T1000 (cell line): ENCODE data around the gene IL31RA.
A peak's percentile ranks its signal among the peaks of the same experiment; 100 is the strongest.

Experiments used
- DNase-seq: peaks from one replicate; lab custom pipeline; 2025; ENCODE audit warnings: mixed read lengths; lab: John Stamatoyannopoulos, UW

Gene IL31RA

DNA sequence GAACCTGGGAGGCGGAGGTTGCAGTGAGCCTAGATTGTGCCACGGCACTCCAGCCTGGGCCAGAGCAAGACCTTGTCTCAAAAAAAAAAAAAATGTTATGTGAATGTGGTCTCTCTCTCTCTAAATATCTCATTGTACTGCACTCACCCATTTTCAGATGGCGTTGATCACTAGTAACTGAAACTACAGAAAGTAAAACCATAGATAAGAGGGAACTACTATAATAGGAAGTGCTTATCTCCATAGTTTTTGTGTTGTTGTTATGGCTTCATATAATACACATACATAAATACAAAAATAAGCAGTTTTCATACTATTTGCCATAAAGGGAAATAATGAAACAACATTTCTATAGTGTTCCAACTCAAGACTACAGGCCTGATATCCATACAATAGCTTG is 9.1 kb downstream of the IL31RA start:
- no peak for DNase-seq

DNA sequence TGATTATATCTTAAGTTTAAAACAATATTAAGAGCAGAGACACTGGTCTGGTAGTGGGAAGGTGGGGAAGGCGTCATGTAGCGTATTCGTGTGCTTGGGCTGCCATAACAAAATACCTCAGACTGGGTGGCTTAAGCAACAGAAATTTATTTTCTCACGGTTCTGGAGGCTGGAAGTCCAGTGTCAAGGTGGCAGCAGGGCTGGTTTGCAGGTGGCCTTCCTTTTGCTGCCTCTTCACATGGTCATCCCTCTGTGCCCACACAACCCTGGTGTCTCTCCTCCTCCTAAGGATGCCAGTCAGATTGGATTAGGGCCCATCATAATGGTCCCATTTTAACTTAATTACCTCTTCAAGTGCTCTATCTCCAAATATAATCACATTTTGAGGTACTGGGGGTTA is 9.6 kb downstream of the IL31RA start:
- DNase-seq, result no peak

DNA sequence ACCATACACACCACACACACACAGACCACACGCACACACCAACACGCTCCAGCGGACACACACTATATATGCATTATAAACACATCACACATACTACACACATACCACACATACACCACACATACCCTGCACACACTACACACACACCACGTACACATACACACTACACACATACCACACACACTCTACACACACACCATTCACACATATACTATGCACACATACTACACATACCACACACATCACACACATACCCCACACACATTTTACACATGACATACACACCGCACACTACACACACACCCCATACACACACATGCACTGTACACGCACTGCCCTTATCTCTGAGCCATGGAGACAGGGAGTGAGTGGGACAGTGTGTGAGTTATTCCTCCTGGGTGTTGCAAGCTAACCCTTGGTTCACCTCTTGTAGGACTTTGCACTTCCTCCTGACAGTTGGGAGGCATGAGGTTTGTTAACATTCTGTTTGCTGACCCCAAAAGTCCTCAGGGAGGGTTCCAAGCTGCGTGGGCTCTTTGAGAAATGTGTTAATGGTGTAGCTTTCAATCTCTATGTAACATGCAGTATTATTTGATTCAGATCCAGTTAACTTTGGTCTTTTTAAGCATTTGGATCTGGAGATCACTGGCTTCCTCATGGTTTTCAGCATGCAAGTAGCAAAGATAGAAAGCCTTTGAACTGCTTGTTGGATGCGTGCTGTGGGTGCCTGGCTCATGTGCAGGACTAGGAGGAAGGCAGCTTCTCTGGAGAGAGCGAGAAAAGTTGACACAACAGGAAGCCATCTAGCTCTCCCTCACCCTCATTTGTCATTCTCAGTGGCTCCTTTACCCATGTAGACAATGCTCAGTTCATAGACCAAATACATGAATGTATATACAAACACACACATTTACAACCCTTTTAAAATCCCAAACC is 13.7 kb downstream of the IL31RA start:
- DNase-seq, result no peak

- no peak for DNase-seq
Measured at GRCh38 chr5:55865831-55866230, 14.7 kb downstream of the IL31RA start.

- DNase-seq, result no peak
Measured at GRCh38 chr5:55866485-55866884, 15.3 kb downstream of the IL31RA start.

GRCh38 chr5:55866934-55867333 is 15.8 kb downstream of the IL31RA start:
- DNase-seq, result no peak

- peak; percentile 81 for DNase-seq
Measured at GRCh38 chr5:55868846-55869245, 17.7 kb downstream of the IL31RA start.

GRCh38 chr5:55869847-55870246 is 18.7 kb downstream of the IL31RA start:
- DNase-seq, result no peak

GRCh38 chr5:55873234-55873633 is 22.1 kb downstream of the IL31RA start:
- no peak for DNase-seq

GRCh38 chr5:55877655-55878054 is 26.5 kb downstream of the IL31RA start:
- no peak for DNase-seq

DNA sequence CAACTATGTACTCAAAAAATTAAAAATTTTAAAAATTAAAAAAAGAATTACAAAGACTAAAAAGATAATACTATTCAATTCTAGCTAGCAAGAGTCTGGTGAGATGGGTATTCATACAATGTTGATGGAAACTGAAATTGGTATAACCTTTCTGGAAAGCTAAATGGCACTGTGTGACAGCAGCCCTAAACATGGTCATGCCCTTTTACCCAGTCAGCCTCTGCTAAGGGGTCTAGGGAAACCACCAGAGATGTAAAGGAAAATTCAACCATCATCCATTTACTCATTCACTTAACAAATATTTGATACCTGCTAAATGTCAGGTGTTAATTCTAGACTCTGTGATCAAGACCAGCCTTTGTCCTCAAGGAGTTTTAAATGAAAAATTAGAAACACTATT is 29.3 kb downstream of the IL31RA start:
- no peak for DNase-seq

DNA sequence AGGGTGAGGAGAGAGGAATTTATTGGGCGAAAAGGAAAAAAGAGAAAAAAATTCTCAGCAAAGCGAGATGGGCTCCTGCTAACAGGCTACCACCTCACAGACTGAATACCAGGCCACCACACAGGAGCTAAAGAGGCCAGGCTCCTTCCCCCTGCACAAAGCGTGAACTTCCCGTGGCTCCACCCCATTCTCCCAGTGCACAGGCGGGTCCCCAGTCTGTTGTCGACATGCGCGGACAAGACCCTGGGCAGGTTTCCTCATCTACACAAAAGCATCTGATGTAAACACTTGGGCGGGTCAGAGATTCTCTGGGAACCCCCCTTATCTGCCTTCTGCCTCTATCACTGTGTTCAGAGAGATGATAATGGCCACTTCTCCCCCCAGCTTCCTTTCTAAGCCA is 34.2 kb downstream of the IL31RA start:
- DNase-seq, result no peak

- no peak for DNase-seq
Measured at GRCh38 chr5:55888205-55888604, 37.0 kb downstream of the IL31RA start.

DNA sequence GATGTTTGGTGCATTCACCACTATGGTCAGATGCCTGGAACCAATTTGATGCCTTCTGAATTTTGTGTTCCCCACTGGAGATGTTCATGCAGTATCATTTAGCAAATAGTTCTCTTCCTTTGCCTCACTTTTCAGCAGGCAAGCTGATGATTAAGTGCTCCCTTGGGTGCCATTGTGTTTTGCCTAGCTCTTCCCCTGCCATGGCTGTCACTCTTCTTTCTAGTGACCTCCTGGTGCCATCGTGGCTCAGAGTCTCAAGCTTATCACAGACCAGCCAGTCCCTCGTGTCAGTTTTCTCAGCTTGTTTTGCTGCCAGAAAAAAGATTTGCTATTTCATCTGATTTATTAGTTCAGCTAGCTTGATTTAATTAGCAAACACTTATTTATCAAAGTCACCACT is 41.3 kb downstream of the IL31RA start:
- no peak for DNase-seq

DNA sequence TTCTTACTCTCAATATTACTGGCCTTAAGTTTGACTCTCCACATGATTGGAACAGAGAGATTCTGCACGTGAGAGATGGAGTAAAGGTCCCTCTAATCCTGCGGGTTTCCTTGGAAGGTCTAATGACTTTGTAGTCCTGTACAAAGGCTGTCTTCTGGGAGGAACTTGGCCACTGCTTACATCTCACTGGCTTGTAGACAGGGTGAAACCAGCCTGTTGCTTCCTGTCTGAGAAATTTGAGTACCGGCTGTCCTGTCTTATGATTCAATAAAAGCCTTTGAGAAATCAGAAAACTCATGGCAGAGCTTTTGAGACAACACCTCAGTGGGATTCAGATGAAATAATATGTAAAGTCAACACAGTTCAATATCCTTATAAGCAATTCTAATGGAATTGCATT is 43.0 kb downstream of the IL31RA start:
- no peak for DNase-seq

- DNase-seq, result no peak
Measured at GRCh38 chr5:55895346-55895745, 44.2 kb downstream of the IL31RA start.

DNA sequence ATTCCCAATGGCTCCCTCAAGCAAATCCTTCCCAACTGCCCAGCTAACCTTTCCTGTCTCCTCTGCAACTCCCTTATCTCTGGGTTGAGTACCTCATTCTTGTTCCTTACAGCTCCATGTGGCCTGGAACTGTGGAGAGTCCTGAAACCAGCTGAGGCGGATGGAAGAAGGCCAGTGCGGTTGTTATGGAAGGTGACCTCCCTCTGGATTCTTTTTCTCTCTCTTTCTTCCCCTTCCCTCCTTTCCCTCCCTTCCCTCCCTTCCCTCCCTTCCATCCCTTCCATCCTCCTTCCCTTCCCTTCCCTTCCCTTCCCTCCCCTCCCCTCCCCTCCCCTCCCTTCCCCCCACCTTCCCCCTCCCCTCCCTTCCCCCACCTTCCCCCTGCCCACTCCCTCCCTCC is 45.1 kb downstream of the IL31RA start:
- DNase-seq, result no peak

DNA sequence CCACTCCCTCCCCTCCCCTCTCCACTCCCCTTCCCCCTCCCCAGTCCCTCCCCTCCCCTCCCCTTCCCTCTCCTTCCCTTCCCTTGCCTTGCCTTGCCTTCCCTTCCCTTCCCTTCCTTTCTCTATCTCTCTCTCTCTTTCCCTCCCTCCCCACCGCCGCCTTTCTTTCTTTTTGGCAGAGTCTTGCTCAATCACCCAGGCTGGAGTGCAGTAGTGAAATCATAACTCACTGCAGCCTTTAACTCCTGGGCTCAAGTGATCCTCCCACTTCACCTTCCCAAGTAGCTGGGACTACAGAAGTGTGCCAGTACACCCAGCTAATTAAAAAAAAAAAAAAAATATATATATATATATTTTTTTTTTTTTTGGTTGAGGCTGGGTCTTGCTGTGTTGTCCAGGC is 45.5 kb downstream of the IL31RA start:
- DNase-seq, result no peak

GRCh38 chr5:55897206-55897894 is 46.2 kb downstream of the IL31RA start:
- no peak for DNase-seq

- peak; percentile 4 for DNase-seq
Measured at GRCh38 chr5:55897905-55898304, 46.7 kb downstream of the IL31RA start.

DNA sequence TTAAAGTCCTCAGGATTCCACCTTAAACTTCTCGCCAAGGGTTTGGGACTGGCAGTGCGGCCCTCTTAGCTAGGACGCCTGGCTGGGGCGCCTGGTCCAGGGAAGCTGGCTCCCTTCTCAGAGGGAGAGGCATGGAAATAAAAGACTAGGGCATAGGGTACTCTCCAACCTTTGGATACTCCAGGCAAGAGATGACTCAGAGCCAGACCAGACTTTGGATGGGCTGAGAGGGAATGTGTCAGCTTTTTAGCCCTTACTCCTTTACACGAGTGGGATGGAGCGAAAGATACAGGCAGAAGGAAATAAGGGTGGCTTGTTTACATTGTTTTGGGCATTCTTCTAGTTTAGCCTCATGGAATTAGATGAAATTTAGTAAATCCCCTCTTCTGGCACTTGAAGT is 48.2 kb downstream of the IL31RA start:
- DNase-seq, result no peak

- DNase-seq, result no peak
Measured at GRCh38 chr5:55900068-55900467, 48.9 kb downstream of the IL31RA start.

DNA sequence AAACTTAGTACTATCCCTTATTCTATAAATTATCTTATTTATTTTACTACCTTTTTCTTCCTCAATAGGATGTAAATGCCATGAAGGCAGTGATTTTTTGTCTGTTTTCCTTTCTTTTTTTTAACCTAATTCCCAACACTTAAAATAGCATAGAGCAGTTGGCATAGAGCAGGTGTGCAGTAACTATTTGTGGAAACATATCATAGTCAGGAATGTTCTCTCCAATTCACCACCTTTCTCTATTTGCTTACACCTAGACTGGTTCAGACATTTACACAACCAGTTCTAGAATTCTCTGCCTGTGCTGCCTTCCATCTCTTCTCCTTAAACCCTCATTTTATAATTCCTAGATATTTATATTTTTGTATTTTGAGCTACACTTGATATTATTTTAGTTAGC is 49.6 kb downstream of the IL31RA start:
- DNase-seq, result no peak
